Stomach smooth muscle (tissue), 2 donors: ENCODE results near the gene ITPR2.

ENCODE experiments used
- H3K27ac ChIP-seq: one replicate; pipeline ENCODE4 v1.7.0; 2013; ENCODE audit warnings: mild to moderate bottlenecking, low read length, inconsistent platforms
- H3K27me3 ChIP-seq, 2 donors: one replicate each; pipeline ENCODE4 v1.7.0; 2013; ENCODE audit warnings: low read length in 2 of 2; ENCODE audit not compliant: insufficient read depth in 2 of 2, control insufficient read depth in 1 of 2
- H3K36me3 ChIP-seq, 2 donors: one replicate each; pipeline ENCODE4 v1.7.0; 2013; ENCODE audit warnings: low read length in 2 of 2; ENCODE audit not compliant: control insufficient read depth in 2 of 2, insufficient read depth in 2 of 2
- H3K4me1 ChIP-seq: one replicate; pipeline ENCODE4 v1.7.0; 2013; ENCODE audit warnings: low read length; ENCODE audit not compliant: control insufficient read depth, insufficient read depth
- H3K4me3 ChIP-seq, 2 donors: one replicate each; pipeline ENCODE4 v1.7.0; 2013; ENCODE audit warnings: low read length in 2 of 2
- H3K9ac ChIP-seq, 2 donors: one replicate each; pipeline ENCODE4 v1.7.0; 2013; ENCODE audit warnings: low read length in 2 of 2, mild to moderate bottlenecking in 1 of 2
- H3K9me3 ChIP-seq, 2 donors: one replicate each; pipeline ENCODE4 v1.7.0; 2013; ENCODE audit warnings: low read length in 2 of 2; ENCODE audit not compliant: control insufficient read depth in 2 of 2
- donor health status: healthy.
- donor health status: Pancreatic carcinoma.

Gene ITPR2

DNA sequence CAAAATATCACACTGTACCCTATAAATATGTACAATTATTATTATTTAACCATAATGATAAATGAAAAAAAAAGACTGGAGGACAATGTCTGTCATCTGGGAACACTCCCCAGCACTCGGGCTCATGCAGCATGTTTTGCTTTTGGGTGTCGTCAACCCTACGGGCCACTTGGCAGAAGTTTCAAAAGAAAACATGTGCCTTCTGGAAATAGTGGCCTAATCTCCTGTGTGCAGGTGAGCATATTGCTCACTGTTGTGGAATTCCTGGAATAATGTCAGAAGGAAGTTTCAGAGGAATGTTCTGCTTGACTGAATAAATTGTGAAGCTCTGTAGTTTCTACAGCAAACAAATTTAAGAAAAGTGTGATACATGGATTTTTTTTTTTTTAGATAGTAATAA lies 339.3 kb downstream of the ITPR2 start:
- Histone ChIP-seq H3K4me1 (no peaks in the 10 kb centered on the region), H3K27me3 (no peaks in the 10 kb centered on the region), H3K9ac (no peak overlapping the region), H3K27ac (no peak overlapping the region), H3K4me3 (no peak overlapping the region), H3K9me3 (no peaks in the 10 kb centered on the region), H3K36me3 (peaks cover 0 to 3% of the 10 kb centered on the region in 2 donors)

DNA sequence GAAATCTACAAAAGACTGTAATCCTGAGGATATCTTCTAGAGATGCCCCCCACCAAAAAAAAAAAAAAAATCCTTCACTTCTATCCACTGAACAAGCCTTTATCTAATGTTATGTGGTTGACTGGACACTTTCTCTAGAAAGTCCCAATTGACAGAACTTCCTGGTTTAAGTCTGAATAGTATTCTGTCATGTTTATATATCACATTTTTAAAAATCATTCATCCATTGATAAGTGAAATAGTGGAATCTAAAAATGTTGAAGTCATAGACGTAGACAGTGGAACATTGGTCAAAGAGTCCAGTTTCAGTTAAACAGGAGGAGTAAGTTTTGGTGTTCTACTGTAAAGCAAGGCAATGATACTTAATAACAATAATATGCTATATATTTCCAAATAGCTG lies 340.6 kb downstream of the ITPR2 start:
- no peak overlapping the region for H3K9ac ChIP-seq

DNA sequence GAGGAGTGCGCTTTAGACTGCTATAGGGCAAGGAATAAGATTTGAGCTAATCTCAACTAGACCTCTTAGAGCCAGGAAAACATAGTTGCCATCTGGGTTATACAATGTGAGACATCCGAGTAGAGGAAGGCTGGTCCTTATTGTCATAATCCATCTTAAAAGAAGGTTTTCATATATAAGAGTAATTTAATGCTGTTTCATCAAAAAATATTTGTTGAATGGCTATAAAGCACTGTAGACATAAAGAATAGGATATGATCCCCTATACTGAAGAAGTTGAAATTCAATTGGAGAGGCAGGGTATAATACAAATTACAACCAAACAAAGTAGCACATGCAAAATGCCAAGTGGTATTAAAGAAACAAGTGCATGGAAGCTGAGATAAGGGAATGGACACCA lies 343.1 kb downstream of the ITPR2 start:
- no peaks in the 10 kb centered on the region for H3K9me3 ChIP-seq
- H3K4me1 ChIP-seq = no peaks in the 10 kb centered on the region
- peaks cover 0 to 5% of the 10 kb centered on the region in 2 donors for H3K36me3 ChIP-seq

More for the DNA sequence above, 340.6 kb downstream of the ITPR2 start:
- Histone ChIP-seq H3K4me3 (no peak overlapping the region), H3K27ac (no peak overlapping the region), H3K27me3 (no peaks in the 10 kb centered on the region), H3K4me1 (no peaks in the 10 kb centered on the region), H3K36me3 (peaks cover 0 to 3% of the 10 kb centered on the region in 2 donors), H3K9me3 (no peaks in the 10 kb centered on the region)

DNA sequence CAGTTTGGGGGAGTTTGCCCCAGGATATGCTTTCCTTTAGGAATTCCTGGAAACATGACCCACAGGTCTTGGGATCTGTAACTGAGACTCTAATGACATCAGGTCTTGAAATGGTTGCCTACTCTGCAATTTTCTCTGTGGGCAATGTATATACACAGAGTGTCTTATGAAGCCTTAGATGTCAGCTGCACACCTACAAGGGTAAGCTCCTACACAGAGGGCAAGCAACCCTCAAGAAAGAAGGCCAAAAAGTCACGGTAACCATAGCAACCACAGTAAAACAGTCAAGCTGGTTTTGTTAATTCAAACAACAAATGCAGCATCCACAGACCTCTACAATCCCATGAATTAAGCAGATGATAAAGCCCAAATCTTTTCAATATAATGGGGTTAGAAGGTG lies 344.6 kb downstream of the ITPR2 start:
- Histone ChIP-seq H3K27ac (no peak overlapping the region), H3K27me3 (no peaks in the 10 kb centered on the region), H3K4me3 (no peak overlapping the region), H3K9me3 (no peaks in the 10 kb centered on the region), H3K4me1 (no peaks in the 10 kb centered on the region), H3K36me3 (peaks cover 0 to 5% of the 10 kb centered on the region in 2 donors), H3K9ac (no peak overlapping the region)

More for the DNA sequence above, 343.1 kb downstream of the ITPR2 start:
- H3K9ac ChIP-seq = no peak overlapping the region
- no peak overlapping the region for H3K4me3 ChIP-seq
- H3K27ac ChIP-seq = no peak overlapping the region
- H3K27me3 ChIP-seq = no peaks in the 10 kb centered on the region

DNA sequence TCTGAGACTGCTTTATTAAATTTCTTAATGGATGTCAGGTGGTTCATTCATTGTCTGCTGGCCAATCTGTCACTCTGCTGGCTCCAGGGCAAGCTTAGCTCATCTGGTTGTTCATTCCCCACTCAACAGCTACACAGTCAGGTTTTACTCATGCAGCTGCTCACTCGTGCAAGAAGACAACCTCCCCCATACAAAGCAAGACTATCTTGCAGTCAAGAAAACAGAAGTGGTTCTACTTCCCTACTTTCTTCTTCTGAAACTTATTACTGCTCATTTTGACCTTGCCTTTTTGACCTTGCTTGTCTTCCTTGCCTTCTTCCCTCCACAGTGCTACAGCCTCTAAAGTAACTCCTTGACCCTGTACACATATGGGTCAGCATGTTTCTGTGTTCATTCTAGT lies 359.7 kb downstream of the ITPR2 start:
- no peak overlapping the region for H3K4me3 ChIP-seq
- H3K36me3 ChIP-seq = peaks cover 5 to 6% of the 10 kb centered on the region in 2 donors
- no peak overlapping the region for H3K27ac ChIP-seq
- H3K4me1 ChIP-seq = no peaks in the 10 kb centered on the region
- no peak overlapping the region for H3K9ac ChIP-seq
- no peaks in the 10 kb centered on the region for H3K9me3 ChIP-seq
- no peaks in the 10 kb centered on the region for H3K27me3 ChIP-seq

DNA sequence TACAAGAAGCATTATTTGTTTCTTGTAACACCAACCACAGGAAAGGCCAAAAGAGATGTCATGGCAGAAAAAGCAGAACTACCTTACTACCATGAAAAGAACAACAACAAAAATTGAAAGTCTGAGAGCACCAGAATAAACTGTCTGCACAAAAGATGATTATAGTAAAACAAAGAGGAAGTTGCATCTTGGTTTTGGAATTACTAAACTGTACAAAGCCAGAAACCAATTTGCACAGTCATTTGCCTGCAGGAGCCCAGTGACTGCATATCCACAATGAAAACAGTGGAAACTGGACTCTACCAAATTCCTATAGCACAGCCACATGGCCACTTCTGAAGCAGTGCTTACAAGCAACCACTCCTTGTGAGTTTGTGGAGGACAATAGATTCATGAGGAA lies 361.4 kb downstream of the ITPR2 start:
- Histone ChIP-seq H3K9ac (no peak overlapping the region), H3K4me1 (no peaks in the 10 kb centered on the region), H3K36me3 (peaks cover 5 to 6% of the 10 kb centered on the region in 2 donors), H3K4me3 (no peak overlapping the region), H3K27ac (no peak overlapping the region), H3K27me3 (no peaks in the 10 kb centered on the region), H3K9me3 (no peaks in the 10 kb centered on the region)

DNA sequence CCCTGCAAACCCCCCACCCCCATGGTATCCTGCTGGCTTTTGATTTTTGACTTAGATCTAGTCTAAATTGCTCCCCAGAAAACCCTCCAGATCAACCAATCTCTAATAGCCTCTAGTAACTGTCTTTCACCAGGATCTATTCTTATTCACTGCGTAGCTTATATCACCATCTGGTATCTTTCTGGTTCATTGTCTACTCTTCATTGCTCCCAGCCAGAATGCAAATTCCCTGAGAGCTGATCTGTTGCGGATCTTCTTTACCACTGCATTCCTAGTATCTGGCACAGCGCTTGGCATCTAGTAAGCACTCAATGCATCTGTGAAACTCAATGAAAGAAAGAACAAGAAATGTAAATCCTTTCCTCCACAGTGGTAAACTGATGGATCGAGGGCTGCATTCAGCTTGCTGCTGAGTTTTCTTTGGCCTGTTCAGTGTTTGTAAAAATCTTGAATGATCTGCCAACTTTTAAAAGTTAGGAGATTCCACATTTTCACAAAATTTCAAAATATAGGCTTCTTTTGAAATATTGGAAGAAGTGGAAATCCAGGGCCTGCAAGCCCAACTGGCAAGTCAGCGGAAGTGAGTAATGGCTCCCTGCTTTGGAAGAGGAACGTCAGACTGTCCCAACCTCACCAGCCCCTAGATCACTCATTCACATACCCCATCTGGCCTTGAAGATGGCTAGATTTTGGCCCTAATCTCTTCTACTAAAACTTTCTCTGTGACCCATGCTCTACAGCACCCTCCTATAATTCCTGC lies 363.4 kb downstream of the ITPR2 start:
- H3K4me3 ChIP-seq = no peak overlapping the region
- no peaks in the 10 kb centered on the region for H3K36me3 ChIP-seq
- no peaks in the 10 kb centered on the region for H3K4me1 ChIP-seq
- H3K27ac ChIP-seq = no peak overlapping the region
- no peaks in the 10 kb centered on the region for H3K27me3 ChIP-seq
- H3K9me3 ChIP-seq = no peaks in the 10 kb centered on the region
- no peak overlapping the region for H3K9ac ChIP-seq

DNA sequence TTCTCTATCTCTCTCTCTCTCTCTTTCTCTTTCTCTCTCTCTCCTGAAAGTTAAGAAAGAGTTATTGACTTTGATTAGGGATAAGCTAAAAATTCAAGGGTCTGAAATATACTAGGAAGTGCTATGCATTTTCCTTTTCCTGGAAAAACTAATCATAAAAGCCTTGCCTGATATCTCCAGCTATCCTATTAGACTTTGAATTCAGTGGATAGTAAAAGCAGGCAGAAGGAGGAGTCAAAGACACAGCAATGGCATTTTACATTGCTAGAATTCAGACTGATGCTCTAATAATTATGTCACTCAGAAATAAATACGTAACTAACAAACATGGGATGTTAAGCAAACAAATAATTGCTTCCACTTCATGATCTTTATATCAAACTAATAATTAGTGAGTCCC lies 365.6 kb downstream of the ITPR2 start:
- no peak overlapping the region for H3K4me3 ChIP-seq
- no peak overlapping the region for H3K27ac ChIP-seq
- no peaks in the 10 kb centered on the region for H3K27me3 ChIP-seq
- no peak overlapping the region for H3K9ac ChIP-seq
- no peaks in the 10 kb centered on the region for H3K36me3 ChIP-seq
- H3K4me1 ChIP-seq = no peaks in the 10 kb centered on the region
- no peaks in the 10 kb centered on the region for H3K9me3 ChIP-seq

DNA sequence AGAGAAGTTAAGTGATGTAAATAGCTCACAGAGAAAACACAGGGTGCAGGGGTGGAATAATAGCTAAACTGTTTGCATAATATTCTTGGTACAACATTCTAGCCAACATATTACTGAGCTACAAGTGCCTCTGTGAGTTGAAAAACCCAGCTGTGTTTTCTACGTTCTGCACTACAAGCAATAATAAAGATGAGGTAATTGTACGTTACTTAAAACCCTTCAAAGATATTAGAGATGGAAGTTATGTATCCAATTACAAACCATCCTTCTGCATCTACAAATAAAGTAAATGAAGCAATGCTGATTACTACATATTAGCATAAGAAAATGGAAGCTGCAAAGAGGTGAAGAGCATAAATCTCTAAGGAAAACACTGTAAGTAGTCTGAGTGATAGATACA lies 366.3 kb downstream of the ITPR2 start:
- Histone ChIP-seq H3K9ac (no peak overlapping the region), H3K36me3 (no peaks in the 10 kb centered on the region), H3K4me1 (no peaks in the 10 kb centered on the region), H3K9me3 (no peaks in the 10 kb centered on the region), H3K4me3 (no peak overlapping the region), H3K27ac (no peak overlapping the region), H3K27me3 (no peaks in the 10 kb centered on the region)

DNA sequence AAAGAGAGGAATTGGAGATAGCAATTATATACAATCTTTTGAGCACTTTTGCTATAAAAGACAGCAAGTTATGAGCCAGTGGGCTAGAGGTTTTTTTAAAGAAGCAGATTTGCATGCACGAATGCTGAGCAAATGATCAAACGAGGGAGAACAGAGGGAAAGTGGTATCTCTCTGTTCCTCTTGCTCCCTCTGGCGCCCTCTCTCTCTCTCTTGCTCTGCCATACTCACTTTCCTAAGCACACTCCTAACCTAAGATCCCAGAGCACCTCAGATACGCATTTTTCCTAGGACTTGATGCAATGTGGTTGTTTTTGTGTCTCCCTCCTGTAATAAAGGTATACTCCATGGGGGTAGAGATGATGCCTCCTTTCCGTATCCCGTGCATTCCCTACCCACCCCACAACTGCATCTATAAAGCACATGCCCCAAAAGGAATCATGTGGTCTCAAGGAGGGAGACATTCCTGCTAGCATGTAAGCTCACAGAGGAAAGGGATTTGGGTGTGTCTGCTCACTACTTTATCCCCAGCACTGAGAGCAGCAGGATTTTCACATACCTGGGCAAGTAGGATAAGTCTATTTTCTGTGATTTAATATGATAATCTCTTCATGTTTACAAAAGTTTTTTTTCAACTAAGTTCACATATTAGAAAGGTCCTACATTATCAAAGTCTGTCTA lies 367.4 kb downstream of the ITPR2 start:
- Histone ChIP-seq H3K27me3 (no peaks in the 10 kb centered on the region), H3K9me3 (no peaks in the 10 kb centered on the region), H3K4me3 (no peak overlapping the region), H3K4me1 (no peaks in the 10 kb centered on the region), H3K9ac (no peak overlapping the region), H3K27ac (no peak overlapping the region), H3K36me3 (no peaks in the 10 kb centered on the region)

DNA sequence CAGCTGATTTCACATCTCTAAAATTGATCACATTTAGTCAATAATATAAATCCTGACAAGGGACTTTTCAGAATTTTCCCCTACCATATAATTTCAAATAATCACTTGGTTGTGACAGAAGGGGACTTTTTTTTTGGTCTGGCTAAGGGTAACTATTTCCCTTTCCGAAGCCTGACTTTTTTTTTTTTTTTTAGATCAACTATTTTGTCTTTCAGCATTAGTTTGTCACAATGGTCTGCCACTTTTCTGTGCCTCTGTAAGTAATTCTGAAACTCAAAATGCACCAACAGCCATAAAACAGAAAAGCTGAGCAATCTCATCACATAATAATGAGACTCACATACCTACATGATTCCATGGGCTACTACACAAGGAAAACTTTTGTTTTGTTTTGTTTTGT lies 371.2 kb downstream of the ITPR2 start:
- no peak overlapping the region for H3K4me3 ChIP-seq
- H3K4me1 ChIP-seq = no peaks in the 10 kb centered on the region
- H3K9me3 ChIP-seq = no peaks in the 10 kb centered on the region
- H3K27me3 ChIP-seq = no peaks in the 10 kb centered on the region
- H3K27ac ChIP-seq = no peak overlapping the region
- H3K9ac ChIP-seq = no peak overlapping the region
- peaks cover 6 to 10% of the 10 kb centered on the region in 2 donors for H3K36me3 ChIP-seq
